SHP77 treated with DMSO at 0.1 percent for 48 hours (cell line): ENCODE measurements around the gene CSNK1G1.
"Not testable (repeated sequence)": the region's sequence is repeated elsewhere in the genome, so short reads cannot be mapped to it uniquely, and the experiment has no call there.

Source experiments
- DNase-seq: peaks from one replicate; lab custom pipeline; 2025; lab: John Stamatoyannopoulos, UW

CSNK1G1 gene

GRCh38 chr15:64349375-64349774 lies 6.6 kb downstream of the CSNK1G1 start:
- DNase-seq: no peak

- DNase-seq: no peak
Measured at GRCh38 chr15:64348455-64348854, 7.5 kb downstream of the CSNK1G1 start.

GRCh38 chr15:64346242-64346641 lies 9.7 kb downstream of the CSNK1G1 start:
- DNase-seq: not testable (repeated sequence)

- no peak for DNase-seq
Measured at GRCh38 chr15:64344651-64345294, 11.2 kb downstream of the CSNK1G1 start.

- DNase-seq: no peak
Measured at GRCh38 chr15:64343841-64344240, 12.1 kb downstream of the CSNK1G1 start.

GRCh38 chr15:64343222-64343621 lies 12.8 kb downstream of the CSNK1G1 start:
- DNase-seq: no peak

- no peak for DNase-seq
Measured at GRCh38 chr15:64341961-64342360, 14.0 kb downstream of the CSNK1G1 start.

- no peak for DNase-seq
Measured at GRCh38 chr15:64340355-64340754, 15.6 kb downstream of the CSNK1G1 start.

GRCh38 chr15:64337761-64338160 lies 18.2 kb downstream of the CSNK1G1 start:
- no peak for DNase-seq

GRCh38 chr15:64333986-64334929 lies 21.7 kb downstream of the CSNK1G1 start:
- DNase-seq: no peak

GRCh38 chr15:64333516-64333915 lies 22.5 kb downstream of the CSNK1G1 start:
- DNase-seq: no peak

GRCh38 chr15:64331668-64332067 lies 24.3 kb downstream of the CSNK1G1 start:
- not testable (repeated sequence) for DNase-seq

GRCh38 chr15:64326975-64327374 lies 29.0 kb downstream of the CSNK1G1 start:
- DNase-seq: not testable (repeated sequence)

- DNase-seq: not testable (repeated sequence)
Measured at GRCh38 chr15:64326458-64326857, 29.5 kb downstream of the CSNK1G1 start.

- DNase-seq: no peak
Measured at GRCh38 chr15:64324165-64324877, 31.7 kb downstream of the CSNK1G1 start.

- DNase-seq: no peak
Measured at GRCh38 chr15:64315216-64315615, 40.8 kb downstream of the CSNK1G1 start.

- no peak for DNase-seq
Measured at GRCh38 chr15:64314456-64314855, 41.5 kb downstream of the CSNK1G1 start.

GRCh38 chr15:64311566-64311965 lies 44.4 kb downstream of the CSNK1G1 start:
- DNase-seq: no peak

- no peak for DNase-seq
Measured at GRCh38 chr15:64310036-64310435, 45.9 kb downstream of the CSNK1G1 start.

GRCh38 chr15:64305261-64305660 lies 50.7 kb downstream of the CSNK1G1 start:
- DNase-seq: no peak

GRCh38 chr15:64289550-64289949 lies 66.4 kb downstream of the CSNK1G1 start:
- no peak for DNase-seq

GRCh38 chr15:64288999-64289398 lies 67.0 kb downstream of the CSNK1G1 start:
- no peak for DNase-seq

- no peak for DNase-seq
Measured at GRCh38 chr15:64288577-64288976, 67.4 kb downstream of the CSNK1G1 start.
